Gastroesophageal sphincter (tissue), 4 donors: ENCODE results near the gene IYD. TPM values are rescaled to one million over a fixed set of nuclear protein-coding genes. Genes with fewer than 3 reads are reported as not detected.

ENCODE experiments used
- ATAC-seq: fragments of 150-250 bp; one replicate; pipeline ENCODE4 v1.9.1; 2016; ENCODE audit warnings: mild to moderate bottlenecking, moderate library complexity
- H3K27ac ChIP-seq, 4 donors: fragments of 200-600 bp; sonication (generic) in 3 of 4; 1 replicate in 3 of 4; 2 replicates in 1 of 4; pipeline ENCODE4 v1.5.1; 2016 to 2019
- H3K27me3 ChIP-seq: fragments of 200-600 bp; sonication (generic); one replicate; pipeline ENCODE4 v1.5.1; 2019
- H3K36me3 ChIP-seq, 2 donors: fragments of 200-600 bp; sonication (generic); one replicate each; pipeline ENCODE4 v1.5.1; 2019; ENCODE audit warnings: control low read depth in 1 of 2
- H3K4me1 ChIP-seq, 3 donors: fragments of 200-600 bp; sonication (generic); 1 replicate in 2 of 3; 2 replicates in 1 of 3; pipeline ENCODE4 v1.5.1; 2016 to 2019; ENCODE audit warnings: control low read depth in 2 of 3
- H3K4me3 ChIP-seq, 2 donors: fragments of 200-600 bp; sonication (generic); one replicate each; pipeline ENCODE4 v1.5.1; 2019; ENCODE audit warnings: mild to moderate bottlenecking in 1 of 2, moderate library complexity in 1 of 2
- H3K9me3 ChIP-seq, 3 donors: fragments of 200-600 bp; sonication (generic); one replicate each; pipeline ENCODE4 v1.5.1; 2017 to 2019; ENCODE audit warnings: control low read depth in 2 of 3
- EP300 ChIP-seq: sonication (generic); formaldehyde crosslinking; IDR thresholded peaks from one replicate; pipeline ENCODE4 v1.6.1; 2017; ENCODE audit warnings: antibody characterized with exemption, mild to moderate bottlenecking
- POLR2A ChIP-seq, 2 donors: fragments of 450-650 bp; IDR thresholded peaks; one replicate each; pipeline ENCODE4 v1.6.1; 2017; ENCODE audit warnings: antibody characterized with exemption in 2 of 2, mild to moderate bottlenecking in 2 of 2, moderate library complexity in 1 of 2
- POLR2AphosphoS5 ChIP-seq: sonication (generic); formaldehyde crosslinking; IDR thresholded peaks from one replicate; pipeline ENCODE4 v1.6.1; 2017; ENCODE audit warnings: antibody characterized with exemption
- WGBS, 2 donors: methylation state at CpG; one replicate each; pipeline ENCODE4 v1.1.5; 2018; ENCODE audit warnings: low coverage in 1 of 2; 5-methylcytosine and 5-hydroxymethylcytosine counted together
- total RNA-seq, 4 donors: library from RNA; depleted of rRNA; stranded (reverse); fragments of >200 nt; gene quantifications; one replicate each; pipeline ENCODE4 v1.1.0, GENCODE V29; 2016
- TF ChIP-seq, protein P1 (sequence below), 4 experiments: fragments of 200-600 bp in 2 of 4; fragments of 450-650 bp in 2 of 4; sonication (generic) in 1 of 4; IDR thresholded peaks; one replicate each; pipeline ENCODE4 v1.5.1; 2017 to 2019; ENCODE audit warnings: antibody characterized with exemption in 4 of 4, mild to moderate bottlenecking in 2 of 4, moderate library complexity in 2 of 4

The IYD gene
- total RNA-seq, 4 donors from 2014 or later, result not detected

DNA sequence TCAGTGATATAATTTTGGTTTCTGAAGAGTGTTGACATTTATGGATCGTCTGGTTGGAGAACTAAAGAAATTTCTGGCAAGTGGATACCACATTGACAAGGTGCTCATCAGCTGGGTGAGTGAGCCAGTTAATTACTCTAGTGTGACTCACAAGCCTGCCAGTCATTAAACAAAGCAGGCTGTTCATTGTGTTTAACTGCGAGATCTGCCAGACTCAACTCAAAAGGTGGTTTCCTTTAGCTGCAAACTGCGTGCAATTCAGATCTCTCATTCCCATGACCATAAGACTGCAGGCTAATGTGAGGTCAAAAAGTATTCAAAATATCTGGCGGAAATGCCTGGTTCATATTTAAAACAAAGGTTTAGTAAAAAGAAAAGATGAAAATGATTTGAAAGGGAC is 32.5 kb upstream of the IYD start:
- Histone ChIP-seq H3K36me3 (no peaks in the 10 kb centered on the region), H3K9me3 (no peaks in the 10 kb centered on the region), H3K4me3 (no peak overlapping the region), H3K27me3 (no peaks in the 10 kb centered on the region), H3K4me1 (no peaks in the 10 kb centered on the region), H3K27ac (no peak overlapping the region)
- TF ChIP-seq POLR2A (IDR thresholded peaks at IDR 0.05), result no peak
- no peak for TF ChIP-seq POLR2AphosphoS5
- TF ChIP-seq, protein P1, sequence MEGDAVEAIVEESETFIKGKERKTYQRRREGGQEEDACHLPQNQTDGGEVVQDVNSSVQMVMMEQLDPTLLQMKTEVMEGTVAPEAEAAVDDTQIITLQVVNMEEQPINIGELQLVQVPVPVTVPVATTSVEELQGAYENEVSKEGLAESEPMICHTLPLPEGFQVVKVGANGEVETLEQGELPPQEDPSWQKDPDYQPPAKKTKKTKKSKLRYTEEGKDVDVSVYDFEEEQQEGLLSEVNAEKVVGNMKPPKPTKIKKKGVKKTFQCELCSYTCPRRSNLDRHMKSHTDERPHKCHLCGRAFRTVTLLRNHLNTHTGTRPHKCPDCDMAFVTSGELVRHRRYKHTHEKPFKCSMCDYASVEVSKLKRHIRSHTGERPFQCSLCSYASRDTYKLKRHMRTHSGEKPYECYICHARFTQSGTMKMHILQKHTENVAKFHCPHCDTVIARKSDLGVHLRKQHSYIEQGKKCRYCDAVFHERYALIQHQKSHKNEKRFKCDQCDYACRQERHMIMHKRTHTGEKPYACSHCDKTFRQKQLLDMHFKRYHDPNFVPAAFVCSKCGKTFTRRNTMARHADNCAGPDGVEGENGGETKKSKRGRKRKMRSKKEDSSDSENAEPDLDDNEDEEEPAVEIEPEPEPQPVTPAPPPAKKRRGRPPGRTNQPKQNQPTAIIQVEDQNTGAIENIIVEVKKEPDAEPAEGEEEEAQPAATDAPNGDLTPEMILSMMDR (IDR thresholded peaks at IDR 0.05), result no peak
- TF ChIP-seq EP300, result no peak
- ATAC-seq, result no peak
- WGBS, 2 donors, result 43 to 53% methylated on average over 4 of the region's 4 CpGs

DNA sequence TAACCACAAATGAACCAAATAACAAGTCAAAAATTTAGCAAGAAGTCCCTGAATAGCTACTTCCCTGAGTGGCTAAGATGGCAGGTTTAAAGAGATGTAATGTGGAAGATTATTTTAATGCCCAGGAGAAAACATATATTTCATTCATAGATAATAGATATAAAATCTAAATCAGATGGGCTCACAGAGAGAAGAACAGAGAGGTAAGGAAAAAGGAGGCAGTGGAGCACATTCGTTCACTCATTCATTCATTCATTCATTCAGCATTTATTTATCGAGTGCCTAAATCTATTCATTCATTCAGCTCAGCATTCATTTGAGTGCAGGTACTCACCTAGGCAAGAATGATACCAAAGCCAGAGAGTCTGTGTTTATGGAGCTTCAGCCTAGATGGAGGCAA is 32.1 kb upstream of the IYD start:
- H3K27ac ChIP-seq, result no peak overlapping the region
- no peaks in the 10 kb centered on the region for H3K36me3 ChIP-seq
- no peak overlapping the region for H3K4me3 ChIP-seq
- no peaks in the 10 kb centered on the region for H3K27me3 ChIP-seq
- WGBS, 2 donors, result 76 to 87% methylated on average over 2 of the region's 2 CpGs
- H3K9me3 ChIP-seq, result no peaks in the 10 kb centered on the region
- ATAC-seq, result no peak
- TF ChIP-seq, protein P1 (IDR thresholded peaks at IDR 0.05), result no peak
- TF ChIP-seq POLR2A (IDR thresholded peaks at IDR 0.05) (no peak), EP300 (no peak), POLR2AphosphoS5 (no peak)
- no peaks in the 10 kb centered on the region for H3K4me1 ChIP-seq

DNA sequence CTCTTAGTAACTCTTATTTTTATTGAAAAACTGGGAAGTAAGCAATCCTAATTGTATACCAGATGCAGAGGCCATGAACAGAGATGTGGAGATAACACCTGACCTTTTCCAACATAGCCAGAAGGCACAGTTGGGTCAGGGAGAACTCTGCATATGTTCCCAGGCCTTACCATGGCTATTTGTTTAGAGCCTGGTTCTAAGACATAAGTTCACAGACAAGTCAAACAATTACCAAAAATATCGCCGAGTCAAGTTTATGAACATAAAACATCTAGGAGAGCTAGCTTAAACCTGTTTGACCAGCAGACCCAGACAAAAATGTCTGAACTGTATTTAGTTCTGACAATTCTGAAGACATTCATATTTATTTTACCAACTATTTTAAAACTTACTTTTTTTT is 26.7 kb upstream of the IYD start:
- H3K27me3 ChIP-seq, result no peaks in the 10 kb centered on the region
- H3K9me3 ChIP-seq, result no peaks in the 10 kb centered on the region
- no peak for ATAC-seq
- H3K27ac ChIP-seq, result no peak overlapping the region
- no peak for TF ChIP-seq EP300
- TF ChIP-seq, protein P1 (IDR thresholded peaks at IDR 0.05), result no peak
- TF ChIP-seq POLR2AphosphoS5, result no peak
- TF ChIP-seq POLR2A (IDR thresholded peaks at IDR 0.05), result no peak
- no peak overlapping the region for H3K4me3 ChIP-seq
- H3K4me1 ChIP-seq, result no peaks in the 10 kb centered on the region
- H3K36me3 ChIP-seq, result no peaks in the 10 kb centered on the region
- whole genome bisulfite sequencing, 2 donors, result 85 to 88% methylated on average over 2 of the region's 2 CpGs

DNA sequence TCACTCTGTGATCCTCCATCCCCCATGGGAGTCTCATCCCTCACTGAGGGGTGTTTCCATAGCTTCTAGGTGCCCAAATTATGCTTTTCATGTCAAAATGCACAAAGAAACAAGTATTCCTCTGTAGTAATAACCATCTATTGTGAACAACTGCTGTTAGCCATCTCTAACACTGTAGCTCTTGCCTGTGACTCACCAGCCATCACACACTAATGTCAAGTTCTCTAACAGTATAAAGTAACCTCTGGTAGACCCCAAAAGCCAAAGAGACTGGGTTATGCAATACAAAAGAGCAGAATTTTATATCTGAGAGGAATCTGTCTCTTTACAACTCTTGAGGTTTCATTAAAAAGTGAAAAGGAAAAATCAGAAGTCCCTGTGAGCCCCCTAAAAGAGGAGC is 25.4 kb upstream of the IYD start:
- no peak overlapping the region for H3K4me3 ChIP-seq
- TF ChIP-seq EP300 (no peak), POLR2AphosphoS5 (no peak), POLR2A (IDR thresholded peaks at IDR 0.05) (no peak)
- TF ChIP-seq, protein P1 (IDR thresholded peaks at IDR 0.05), result no peak
- H3K9me3 ChIP-seq, result no peaks in the 10 kb centered on the region
- no peak for ATAC-seq
- no peaks in the 10 kb centered on the region for H3K4me1 ChIP-seq
- H3K27ac ChIP-seq, result no peak overlapping the region
- no peaks in the 10 kb centered on the region for H3K27me3 ChIP-seq
- no peaks in the 10 kb centered on the region for H3K36me3 ChIP-seq

DNA sequence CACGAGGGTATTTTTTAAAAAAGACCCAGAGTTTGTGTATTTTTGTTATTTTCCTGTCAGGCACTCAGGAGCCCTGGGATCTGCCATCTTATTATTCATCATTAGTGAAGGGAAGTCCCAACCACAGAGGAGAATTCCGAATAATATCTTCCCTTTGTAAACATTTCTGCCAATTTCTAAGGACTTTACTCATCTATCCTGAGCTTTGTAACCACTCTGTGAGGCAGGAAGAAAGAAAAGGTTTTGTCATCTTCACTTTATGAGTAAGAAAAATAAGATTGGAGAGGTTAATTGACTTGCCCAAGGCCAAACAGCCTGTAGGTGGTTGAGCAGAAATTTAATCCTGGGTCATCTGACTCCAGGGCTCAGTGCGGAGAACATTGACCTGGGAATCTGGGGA is 23.0 kb upstream of the IYD start:
- WGBS, 2 donors, result 52 to 82% methylated on average over 2 to 3 of the region's 3 CpGs
- Histone ChIP-seq H3K4me1 (no peaks in the 10 kb centered on the region), H3K9me3 (no peaks in the 10 kb centered on the region), H3K27me3 (no peaks in the 10 kb centered on the region), H3K4me3 (no peak overlapping the region), H3K36me3 (no peaks in the 10 kb centered on the region), H3K27ac (no peak overlapping the region)
- ATAC-seq, result no peak
- no peak for TF ChIP-seq POLR2A (IDR thresholded peaks at IDR 0.05)
- TF ChIP-seq, protein P1 (IDR thresholded peaks at IDR 0.05), result no peak
- TF ChIP-seq EP300, result no peak
